Measurements from ENCODE around the gene KDM2B. TPM values are rescaled to one million over a fixed set of nuclear protein-coding genes. Genes with fewer than 3 reads are reported as not detected.

The KDM2B gene
- total RNA-seq, 1 donor from 2014 or later, result 36.8 TPM

DNA sequence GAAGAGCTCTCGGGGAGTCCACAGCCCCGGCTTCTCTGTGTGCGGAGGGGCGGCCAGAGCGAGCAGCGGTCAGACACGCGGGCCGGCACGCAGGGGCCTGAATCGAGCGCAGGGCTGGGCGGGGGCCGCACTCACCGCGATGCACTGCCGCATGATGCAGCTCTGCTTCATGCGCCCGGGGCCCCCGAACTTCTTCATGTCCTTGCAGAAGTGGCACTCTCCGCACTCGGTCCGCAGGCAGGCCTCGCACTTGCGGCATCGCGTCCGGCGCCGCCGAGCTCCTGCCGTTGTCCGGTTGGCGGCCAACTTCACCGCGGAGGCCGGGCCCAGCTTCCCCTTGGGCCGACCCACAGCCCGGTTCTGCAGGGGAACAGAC lies 127.8 kb downstream of the KDM2B start:
- Histone ChIP-seq H3K27me3 (ENCODE audit: low read depth) (no peaks in the 10 kb centered on the region), H3K9me3 (no peaks in the 10 kb centered on the region), H3K4me1 (peaks cover 19% of the 10 kb centered on the region), H3K4me3 (no peak overlapping the region), H3K36me3 (peaks cover 23% of the 10 kb centered on the region), H3K27ac (peak overlapping the region; percentile 76)
- DNase-seq, result no peak
- intact Hi-C loops (cut with DNase I), result no loop called here
- TF ChIP-seq, protein P1, sequence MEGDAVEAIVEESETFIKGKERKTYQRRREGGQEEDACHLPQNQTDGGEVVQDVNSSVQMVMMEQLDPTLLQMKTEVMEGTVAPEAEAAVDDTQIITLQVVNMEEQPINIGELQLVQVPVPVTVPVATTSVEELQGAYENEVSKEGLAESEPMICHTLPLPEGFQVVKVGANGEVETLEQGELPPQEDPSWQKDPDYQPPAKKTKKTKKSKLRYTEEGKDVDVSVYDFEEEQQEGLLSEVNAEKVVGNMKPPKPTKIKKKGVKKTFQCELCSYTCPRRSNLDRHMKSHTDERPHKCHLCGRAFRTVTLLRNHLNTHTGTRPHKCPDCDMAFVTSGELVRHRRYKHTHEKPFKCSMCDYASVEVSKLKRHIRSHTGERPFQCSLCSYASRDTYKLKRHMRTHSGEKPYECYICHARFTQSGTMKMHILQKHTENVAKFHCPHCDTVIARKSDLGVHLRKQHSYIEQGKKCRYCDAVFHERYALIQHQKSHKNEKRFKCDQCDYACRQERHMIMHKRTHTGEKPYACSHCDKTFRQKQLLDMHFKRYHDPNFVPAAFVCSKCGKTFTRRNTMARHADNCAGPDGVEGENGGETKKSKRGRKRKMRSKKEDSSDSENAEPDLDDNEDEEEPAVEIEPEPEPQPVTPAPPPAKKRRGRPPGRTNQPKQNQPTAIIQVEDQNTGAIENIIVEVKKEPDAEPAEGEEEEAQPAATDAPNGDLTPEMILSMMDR (IDR thresholded peaks at IDR 0.05), result no peak
- ATAC-seq, result peak in 1 of 2 donors; percentile 4

DNA sequence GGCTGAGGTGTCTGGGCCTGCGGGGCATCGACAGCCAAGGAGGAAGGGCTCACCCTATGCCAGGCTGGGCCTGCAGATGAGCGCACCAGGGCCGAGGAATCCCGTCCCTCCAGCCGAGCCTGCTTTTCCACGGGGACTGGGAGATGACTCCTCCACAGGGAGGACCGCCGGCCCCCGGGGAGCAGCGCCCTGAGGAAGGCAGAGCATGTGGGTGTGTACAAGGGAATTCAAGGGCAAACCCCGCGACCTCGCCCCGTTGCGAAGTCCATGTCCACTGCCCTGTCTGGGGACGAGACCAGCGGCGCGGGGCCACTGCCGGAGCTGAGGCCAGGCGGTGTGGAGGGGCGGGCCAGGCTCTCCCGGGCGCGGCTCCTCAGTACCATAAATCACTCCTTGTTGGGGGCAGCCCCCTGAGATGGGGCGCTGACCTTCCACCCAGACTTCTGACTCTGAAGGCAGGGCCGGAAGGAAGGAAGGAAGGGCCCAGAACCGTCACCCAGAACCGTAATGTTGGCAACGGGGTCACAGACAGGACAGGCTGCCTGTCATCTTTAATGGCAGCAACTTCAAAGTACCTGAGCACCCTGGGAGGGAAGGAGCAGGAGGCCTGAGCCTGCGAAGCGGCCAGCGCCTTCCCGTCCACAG lies 128.4 kb downstream of the KDM2B start:
- peak overlapping the region; percentile 76 for H3K27ac ChIP-seq
- no peaks in the 10 kb centered on the region for H3K9me3 ChIP-seq
- peak overlapping the region; percentile 30 for H3K4me3 ChIP-seq
- H3K4me1 ChIP-seq, result peaks cover 19% of the 10 kb centered on the region
- no peaks in the 10 kb centered on the region for H3K27me3 ChIP-seq (ENCODE audit: low read depth)
- intact Hi-C loops (cut with DNase I), result no loop called here
- peak; percentile 24 to 53 for ATAC-seq
- H3K36me3 ChIP-seq, result peaks cover 25% of the 10 kb centered on the region
- peak; percentile 68 for DNase-seq
- TF ChIP-seq, protein P1 (IDR thresholded peaks at IDR 0.05), result no peak

DNA sequence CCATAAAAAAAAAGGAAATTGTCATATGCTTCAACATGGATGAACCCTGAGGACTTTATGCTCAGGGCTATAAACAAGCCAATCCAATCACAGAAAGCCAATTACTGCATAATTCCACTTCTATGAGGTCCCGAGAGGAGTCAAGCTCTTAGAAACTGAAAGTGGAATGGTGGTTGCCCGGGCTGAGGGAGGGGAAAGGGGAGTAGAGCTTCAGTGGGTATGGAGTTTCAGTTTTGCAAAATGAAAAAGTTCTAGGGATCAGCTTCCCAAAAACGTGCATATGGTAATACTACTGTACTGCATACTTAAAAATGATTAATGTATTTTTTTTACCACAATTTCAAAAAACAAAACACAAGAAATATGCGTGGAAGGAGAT lies 128.9 kb downstream of the KDM2B start:
- peak; percentile 40 to 53 for ATAC-seq
- DNase-seq, result no peak
- H3K4me1 ChIP-seq, result peaks cover 19% of the 10 kb centered on the region
- peaks cover 28% of the 10 kb centered on the region for H3K36me3 ChIP-seq
- no peaks in the 10 kb centered on the region for H3K27me3 ChIP-seq (ENCODE audit: low read depth)
- no peaks in the 10 kb centered on the region for H3K9me3 ChIP-seq
- intact Hi-C loops (cut with DNase I), result no loop called here
- peak overlapping the region; percentile 30 for H3K4me3 ChIP-seq
- TF ChIP-seq, protein P1 (IDR thresholded peaks at IDR 0.05), result no peak
- peak overlapping the region; percentile 76 for H3K27ac ChIP-seq

DNA sequence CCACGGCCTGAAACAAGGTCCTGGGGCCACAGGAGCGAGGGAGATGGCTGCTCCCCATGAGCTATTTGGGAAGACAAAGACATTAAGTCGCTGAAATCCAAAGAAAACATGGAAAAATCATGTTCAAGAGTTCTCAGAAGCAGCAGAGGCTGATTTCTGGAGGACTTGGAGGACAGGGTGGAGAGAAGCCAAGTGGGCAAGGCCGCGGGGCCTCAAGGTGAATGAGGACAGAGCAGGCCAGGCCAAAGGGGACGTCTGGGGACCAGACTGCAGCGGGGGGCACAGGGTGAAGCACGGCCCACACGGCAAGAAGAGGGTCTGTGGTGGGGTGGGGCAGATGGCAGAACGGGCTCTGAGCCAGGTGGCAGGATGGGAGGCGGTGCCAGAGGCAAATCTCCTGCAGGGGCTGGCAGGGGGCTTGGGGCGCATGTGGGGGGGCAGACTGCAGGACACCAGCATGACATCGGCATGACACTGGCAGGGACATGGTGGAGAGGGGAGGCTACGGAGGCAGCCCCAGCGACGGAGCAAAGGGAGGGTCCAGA lies 132.0 kb downstream of the KDM2B start:
- DNase-seq, result no peak
- TF ChIP-seq, protein P1 (IDR thresholded peaks at IDR 0.05), result no peak

DNA sequence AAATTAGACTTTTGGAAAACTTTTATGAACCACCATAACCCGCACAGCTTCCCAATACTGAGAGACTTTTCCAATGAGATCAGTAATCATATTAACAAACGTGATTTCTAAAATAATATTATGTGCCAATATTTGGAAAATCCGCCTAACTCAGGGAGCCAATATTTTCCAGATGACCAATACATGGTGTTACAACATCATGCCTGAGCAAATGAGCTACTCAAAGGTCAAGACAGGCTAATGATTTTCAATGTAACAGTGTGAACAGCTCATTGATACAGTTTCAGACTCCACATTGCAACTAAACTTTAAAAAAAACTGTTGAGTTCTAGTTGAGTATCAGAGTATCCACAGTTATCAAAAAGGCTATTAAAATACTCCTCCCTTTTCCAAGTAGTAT lies 134.1 kb downstream of the KDM2B start:
- no peak for DNase-seq
- Histone ChIP-seq H3K27me3 (ENCODE audit: low read depth) (no peaks in the 10 kb centered on the region), H3K4me1 (peaks cover 4% of the 10 kb centered on the region), H3K9me3 (no peaks in the 10 kb centered on the region), H3K36me3 (peaks cover 53% of the 10 kb centered on the region), H3K4me3 (no peak overlapping the region), H3K27ac (no peak overlapping the region)
- TF ChIP-seq, protein P1 (IDR thresholded peaks at IDR 0.05), result no peak
- intact Hi-C loops (cut with DNase I), result no loop called here
- no peak for ATAC-seq

More for the DNA sequence above, 132.0 kb downstream of the KDM2B start:
- Histone ChIP-seq H3K27ac (no peak overlapping the region), H3K4me3 (no peak overlapping the region), H3K4me1 (peaks cover 19% of the 10 kb centered on the region), H3K9me3 (no peaks in the 10 kb centered on the region), H3K36me3 (peaks cover 46% of the 10 kb centered on the region), H3K27me3 (ENCODE audit: low read depth) (no peaks in the 10 kb centered on the region)
- no peak for ATAC-seq
- intact Hi-C loops (cut with DNase I), result no loop called here

Data from lower lobe of right lung (tissue), 2 donors.